K562 (cell line): Measurements from ENCODE around the gene ZNF474. TPM values are rescaled to one million over a fixed set of nuclear protein-coding genes. Genes with fewer than 3 reads are reported as not detected.
A peak's percentile ranks its signal among the peaks of the same experiment; 100 is the strongest.

Experiments
- ARID3A ChIP-seq: IDR thresholded peaks from 2 replicates; pipeline ENCODE4 v1.6.1; 2012; ENCODE audit warnings: low read depth, low read length, improper control_type of control experiment, borderline replicate concordance
- BMI1 ChIP-seq: fragments of 150-350 bp; IDR thresholded peaks from 2 replicates; pipeline ENCODE4 v1.6.1; 2014; ENCODE audit warnings: low read length
- CBFB ChIP-seq: sonication (generic); formaldehyde crosslinking; IDR thresholded peaks from 2 replicates; pipeline ENCODE4 v1.4.0; 2020; ENCODE audit warnings: mild to moderate bottlenecking, missing genetic modification reagents
- DLX4 ChIP-seq: fragments of 250-450 bp; sonication (Bioruptor Pico); IDR thresholded peaks from 2 replicates; pipeline ENCODE4 v1.6.1; 2021; ENCODE audit warnings: mild to moderate bottlenecking
- E2F6 ChIP-seq, 2 experiments: IDR thresholded peaks; 2 replicates each; pipeline ENCODE4 v1.6.1; 2011; ENCODE audit warnings: borderline replicate concordance in 1 of 2, control low read depth in 1 of 2, low read depth in 1 of 2, low read length in 1 of 2, mild to moderate bottlenecking in 1 of 2, mixed read lengths in 1 of 2, moderate library complexity in 1 of 2; ENCODE audit not compliant: insufficient read depth in 1 of 2, insufficient read length in 1 of 2, poor library complexity in 1 of 2, severe bottlenecking in 1 of 2; ENCODE audit errors: extremely low read depth in 1 of 2
- IFI16 ChIP-seq: fragments of 250-450 bp; sonication (Bioruptor Pico); IDR thresholded peaks from 2 replicates; pipeline ENCODE4 v2.1.2; 2022; ENCODE audit warnings: mild to moderate bottlenecking, inconsistent platforms
- IRF9 ChIP-seq: fragments of 450-650 bp; IDR thresholded peaks from 2 replicates; pipeline ENCODE4 v1.6.1; 2016; ENCODE audit warnings: missing biosample characterization, missing genetic modification characterization
- JUND ChIP-seq, 2 experiments: IDR thresholded peaks; 2 replicates in 1 of 2; 3 replicates in 1 of 2; pipeline ENCODE4 v1.6.1; 2011; ENCODE audit warnings: borderline replicate concordance in 2 of 2, low read depth in 2 of 2, low read length in 2 of 2, improper control_type of control experiment in 1 of 2, missing biosample characterization in 1 of 2, missing genetic modification characterization in 1 of 2, missing genetic modification reagents in 1 of 2
- KDM1A ChIP-seq, 2 experiments: fragments of 450-650 bp; IDR thresholded peaks; 2 replicates each; pipeline ENCODE4 v1.6.1; 2016; ENCODE audit warnings: mild to moderate bottlenecking in 2 of 2
- POLR2A ChIP-seq: fragments of 450-650 bp; conservative IDR thresholded peaks from 2 replicates; pipeline ENCODE4 v1.6.1; 2016
- USF1 ChIP-seq: sonication (generic); formaldehyde crosslinking; IDR thresholded peaks from 2 replicates; pipeline ENCODE4 v1.9.0; 2022; ENCODE audit warnings: mild to moderate bottlenecking, missing genetic modification reagents
- ZNF592 ChIP-seq: fragments of 450-650 bp; IDR thresholded peaks from 2 replicates; pipeline ENCODE4 v1.6.1; 2017; ENCODE audit warnings: antibody characterized with exemption, mild to moderate bottlenecking
- ZNF639 ChIP-seq, 2 experiments: fragments of 200-800 bp in 1 of 2; sonication (Bioruptor generic) in 1 of 2; sonication (generic) in 1 of 2; formaldehyde crosslinking in 1 of 2; IDR thresholded peaks in 1 of 2; conservative IDR thresholded peaks in 1 of 2; 2 replicates each; pipeline versions ENCODE4 v1.5.0 to v1.6.1; 2016 to 2020; ENCODE audit warnings: missing compliant biosample characterization in 1 of 2, missing genetic modification characterization in 1 of 2, missing genetic modification reagents in 1 of 2
- ZNF778 ChIP-seq: fragments of 450-650 bp; formaldehyde crosslinking; IDR thresholded peaks from 2 replicates; pipeline ENCODE4 v1.4.0; 2020; ENCODE audit warnings: mild to moderate bottlenecking, moderate library complexity
- polyA plus RNA-seq, 8 experiments: library from polyadenylated mRNA; depleted of rRNA in 4 of 8; stranded (reverse) in 5 of 8; unstranded in 3 of 8; fragments of >200 nt; fragmentation: Nextera tagmentation in 2 of 8; fragmentation: Illumina TruSeq in 1 of 8; extraction: Ambion mirVana in 2 of 8; extraction: Trizol in 1 of 8; gene quantifications; 2 replicates each; pipeline versions ENCODE4 v1.2.1 to v1.2.3, GENCODE V29; 2011 to 2014; ENCODE audit warnings: inconsistent platforms in 1 of 8, missing spikeins in 1 of 8
- total RNA-seq, 7 experiments: library from RNA; depleted of rRNA in 6 of 7; stranded (reverse); fragments of >200 nt in 6 of 7; fragmentation: Illumina TruSeq in 2 of 7; extraction: Trizol in 2 of 7; gene quantifications; 2 replicates each; pipeline versions ENCODE4 v1.2.1 to v1.2.3, GENCODE V29; 2011 to 2021; ENCODE audit warnings: low replicate concordance in 1 of 7

ZNF474 gene
- total and polyA plus RNA-seq, 9 of the 15 experiments (the other 6 are each of a cell fraction or from before 2014, with no cell fraction given) = 0.16 to 0.62 (median 0.39) TPM

GRCh38 chr5:122099060-122099790 lies 30.1 kb upstream of the ZNF474 start (continued):
- peak; percentile 18; the same call in 1 of the 2 replicates for TF ChIP-seq USF1 (CRISPR knock-in tag)
- peak; percentile 80 for TF ChIP-seq JUND (IDR thresholded peaks at IDR 0.05; ENCODE audit: borderline replicate concordance, low read depth, low read length)
- TF ChIP-seq JUND (tag; IDR thresholded peaks at IDR 0.05; ENCODE audit: borderline replicate concordance, low read depth, low read length) = peak; percentile 72; the same call in 2 of the 3 replicates
- no peak for TF ChIP-seq CBFB (CRISPR knock-in tag)
- no peak for TF ChIP-seq ZNF639 (CRISPR knock-in tag; conservative IDR thresholded peaks at IDR 0.05 in 1 of 2, IDR thresholded peaks at IDR 0.05 in 1 of 2)
- TF ChIP-seq IRF9 (tag) = no peak
- no peak for TF ChIP-seq DLX4 (CRISPR knock-in tag)
- no peak for TF ChIP-seq POLR2A
- no peak for TF ChIP-seq IFI16
- no peak for TF ChIP-seq BMI1
- no peak for TF ChIP-seq ARID3A
- peak in 1 of 2 experiments; percentile 52 for TF ChIP-seq E2F6 (IDR thresholded peaks at IDR 0.05; ENCODE audit: borderline replicate concordance in 1 of 2, extremely low read depth in 1 of 2, insufficient read depth in 1 of 2, insufficient read length in 1 of 2, low read depth in 1 of 2, low read length in 1 of 2, poor library complexity in 1 of 2, severe bottlenecking in 1 of 2)
- no peak for TF ChIP-seq KDM1A (IDR thresholded peaks at IDR 0.05)
- peak; percentile 79 for TF ChIP-seq ZNF592
- no peak for TF ChIP-seq ZNF778 (CRISPR knock-in tag)
